Ishikawa (cell line): ENCODE results near the gene SLC25A33.

ENCODE experiments used
- CEBPB ChIP-seq: IDR thresholded peaks from 2 replicates; pipeline ENCODE4 v1.6.1; 2012
- CREB1 ChIP-seq: IDR thresholded peaks from 2 replicates; pipeline ENCODE4 v1.6.1; 2012; ENCODE audit warnings: low read depth
- EGR1 ChIP-seq: IDR thresholded peaks from 2 replicates; pipeline ENCODE4 v1.6.1; 2012
- EP300 ChIP-seq: IDR thresholded peaks from 2 replicates; pipeline ENCODE4 v1.6.1; 2012; ENCODE audit warnings: borderline replicate concordance
- FOXM1 ChIP-seq: IDR thresholded peaks from 2 replicates; pipeline ENCODE4 v1.6.1; 2012; ENCODE audit warnings: low read depth, borderline replicate concordance
- MAX ChIP-seq: IDR thresholded peaks from 2 replicates; pipeline ENCODE4 v1.6.1; 2012
- RAD21 ChIP-seq: IDR thresholded peaks from 2 replicates; pipeline ENCODE4 v1.6.1; 2012; ENCODE audit warnings: low read depth
- REST ChIP-seq: IDR thresholded peaks from 2 replicates; pipeline ENCODE4 v1.6.1; 2012; ENCODE audit warnings: low read depth, mild to moderate bottlenecking
- TAF1 ChIP-seq: IDR thresholded peaks from 2 replicates; pipeline ENCODE4 v1.6.1; 2012; ENCODE audit warnings: low read depth, mild to moderate bottlenecking
- TCF12 ChIP-seq: IDR thresholded peaks from 2 replicates; pipeline ENCODE4 v1.6.1; 2012; ENCODE audit warnings: low read depth
- YY1 ChIP-seq: IDR thresholded peaks from 2 replicates; pipeline ENCODE4 v1.6.1; 2012; ENCODE audit warnings: low read depth
- ZBTB7A ChIP-seq: IDR thresholded peaks from 2 replicates; pipeline ENCODE4 v1.6.1; 2012; ENCODE audit warnings: low read depth

GRCh38 chr1:9558271-9558945 lies 19.1 kb downstream of the SLC25A33 start:
- no peak for TF ChIP-seq RAD21
- no peak for TF ChIP-seq CREB1
- TF ChIP-seq TAF1, result no peak
- no peak for TF ChIP-seq EP300
- no peak for TF ChIP-seq YY1
- TF ChIP-seq FOXM1, result no peak
- no peak for TF ChIP-seq CEBPB
- TF ChIP-seq EGR1, result no peak
- no peak for TF ChIP-seq REST
- no peak for TF ChIP-seq TCF12
- no peak for TF ChIP-seq ZBTB7A
- TF ChIP-seq MAX, result no peak
